Spleen (tissue), 11 donors: ENCODE results near the gene SUPT6H. TPM values are rescaled to one million over a fixed set of nuclear protein-coding genes. Genes with fewer than 3 reads are reported as not detected.

Experiments used
- DNase-seq: peaks from one replicate; pipeline ENCODE4 v3.0.0-alpha.2; 2020
- H3K27ac ChIP-seq, 8 donors: fragments of 200-600 bp; sonication (generic) in 7 of 8; 1 replicate in 4 of 8; 2 replicates in 4 of 8; pipeline versions ENCODE4 v1.5.0 to v1.8.0; 2016 to 2021; ENCODE audit warnings: inconsistent platforms in 4 of 8, mild to moderate bottlenecking in 4 of 8, moderate library complexity in 1 of 8
- H3K27me3 ChIP-seq, 7 donors: fragments of 200-600 bp; sonication (generic) in 6 of 7; replicated peaks in 1 of 7; 1 replicate in 4 of 7; 2 replicates in 3 of 7; pipeline versions ENCODE4 v1.5.0 to v1.8.0; 2016 to 2021; ENCODE audit warnings: inconsistent platforms in 3 of 7, mild to moderate bottlenecking in 1 of 7
- H3K36me3 ChIP-seq, 6 donors: fragments of 200-600 bp; sonication (generic) in 5 of 6; 1 replicate in 4 of 6; 2 replicates in 2 of 6; pipeline versions ENCODE4 v1.5.0 to v1.8.0; 2016 to 2021; ENCODE audit warnings: inconsistent platforms in 2 of 6
- H3K4me1 ChIP-seq, 6 donors: fragments of 200-600 bp; sonication (generic) in 5 of 6; 1 replicate in 3 of 6; 2 replicates in 3 of 6; pipeline versions ENCODE4 v1.5.0 to v1.8.0; 2016 to 2021; ENCODE audit warnings: inconsistent platforms in 3 of 6
- H3K4me3 ChIP-seq, 8 donors: fragments of 200-600 bp; sonication (generic) in 7 of 8; 1 replicate in 4 of 8; 2 replicates in 4 of 8; pipeline versions ENCODE4 v1.5.0 to v1.8.0; 2016 to 2021; ENCODE audit warnings: inconsistent platforms in 4 of 8, mild to moderate bottlenecking in 4 of 8, moderate library complexity in 2 of 8
- H3K9me3 ChIP-seq, 8 donors: fragments of 200-600 bp; sonication (generic) in 7 of 8; 1 replicate in 4 of 8; 2 replicates in 4 of 8; pipeline versions ENCODE4 v1.5.0 to v1.8.0; 2016 to 2021; ENCODE audit warnings: inconsistent platforms in 4 of 8
- POLR2A ChIP-seq, 3 donors: fragments of 450-650 bp; IDR thresholded peaks; one replicate each; pipeline ENCODE4 v1.5.1; 2017; ENCODE audit warnings: antibody characterized with exemption in 3 of 3, mild to moderate bottlenecking in 1 of 3
- POLR2AphosphoS5 ChIP-seq, 3 donors: sonication (generic); formaldehyde crosslinking; IDR thresholded peaks; one replicate each; pipeline ENCODE4 v1.5.1; 2017; ENCODE audit warnings: antibody characterized with exemption in 3 of 3
- WGBS, 5 donors: extraction: QIAGEN DNeasy Blood & Tissue Kit in 3 of 5; methylation state at CpG; one replicate each; pipeline versions ENCODE4 v1.1.5 to v1.1.7; 2013 to 2018; 5-methylcytosine and 5-hydroxymethylcytosine counted together
- intact Hi-C: fragments of 100-400 bp; cut with DNase I; formaldehyde crosslinking; loops from one replicate; pipeline ENCODE4 v1.15.0; 2023; ENCODE audit warnings: low total_unique reads
- polyA plus RNA-seq, 3 donors: library from polyadenylated mRNA; stranded (reverse); fragments of 200-250 nt; gene quantifications; one replicate each; pipeline ENCODE4 v1.2.1, GENCODE V29; 2013
- total RNA-seq, 7 donors: library from RNA; depleted of rRNA in 3 of 7; stranded (reverse); fragments of >200 nt in 3 of 7; fragmentation: NEBNext Ultra II Directional in 4 of 7; extraction: Animal tissue kit (Norgen Biotek cat#: 25700) in 4 of 7; gene quantifications; one replicate each; pipeline versions ENCODE4 v1.1.0 to v1.2.1, GENCODE V29; 2016 to 2021
- TF ChIP-seq, protein P1 (sequence below), 11 experiments: fragments of 200-600 bp in 7 of 11; fragments of 450-650 bp in 4 of 11; sonication (generic) in 4 of 11; IDR thresholded peaks in 8 of 11; conservative IDR thresholded peaks in 3 of 11; 1 replicate in 7 of 11; 2 replicates in 4 of 11; pipeline versions ENCODE4 v1.4.0 to v1.8.0; 2016 to 2021; ENCODE audit warnings: antibody characterized with exemption in 11 of 11, inconsistent platforms in 4 of 11, mild to moderate bottlenecking in 1 of 11
- donor health status: healthy with polysubstance abuse.
- donor health status: DM: no; HTN: no; CAD: no; lungs with moderate emphysema.
- donor health status: DM: no; HTN: no; CAD: no.
- donor health status: Bipolar disorder and iron deficiency.
- donor health status: healthy.
- donor health status: DM: no; HTN: no; CAD: no.
- donor health status: DM: yes; HTN: yes; CAD: no.

The SUPT6H gene
- total and polyA plus RNA-seq, 10 donors = 11.6 to 91.2 (median 71.9) TPM

DNA sequence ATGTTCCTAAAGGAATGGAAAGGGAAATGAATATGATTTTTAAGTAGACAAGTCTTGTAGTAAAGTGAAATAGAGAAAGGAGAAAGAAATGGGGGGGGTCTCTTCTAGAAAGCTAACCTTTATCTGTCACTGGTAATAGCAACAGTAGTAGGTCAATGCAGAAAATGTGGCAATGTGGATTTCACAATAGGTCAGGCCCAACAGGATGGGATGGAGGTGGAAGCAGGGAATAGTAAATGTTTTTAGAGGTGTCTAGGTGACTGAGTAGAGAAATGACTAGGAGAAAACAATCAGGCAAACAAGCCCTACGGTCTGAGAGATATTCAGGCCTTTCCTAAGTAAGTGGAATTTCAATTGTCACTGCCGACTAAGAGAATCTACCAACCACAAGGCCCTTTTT lies 42.0 kb upstream of the SUPT6H start:
- H3K4me3 ChIP-seq = no peak overlapping the region
- H3K27me3 ChIP-seq = no peaks in the 10 kb centered on the region
- DNase-seq = no peak
- no peak overlapping the region for H3K27ac ChIP-seq
- peaks cover 16 to 100% (median 98%) of the 10 kb centered on the region in 6 donors for H3K36me3 ChIP-seq
- H3K4me1 ChIP-seq = peaks cover 0 to 7% (median 0%) of the 10 kb centered on the region in 6 donors
- intact Hi-C loops = no loop called here
- TF ChIP-seq, protein P1, sequence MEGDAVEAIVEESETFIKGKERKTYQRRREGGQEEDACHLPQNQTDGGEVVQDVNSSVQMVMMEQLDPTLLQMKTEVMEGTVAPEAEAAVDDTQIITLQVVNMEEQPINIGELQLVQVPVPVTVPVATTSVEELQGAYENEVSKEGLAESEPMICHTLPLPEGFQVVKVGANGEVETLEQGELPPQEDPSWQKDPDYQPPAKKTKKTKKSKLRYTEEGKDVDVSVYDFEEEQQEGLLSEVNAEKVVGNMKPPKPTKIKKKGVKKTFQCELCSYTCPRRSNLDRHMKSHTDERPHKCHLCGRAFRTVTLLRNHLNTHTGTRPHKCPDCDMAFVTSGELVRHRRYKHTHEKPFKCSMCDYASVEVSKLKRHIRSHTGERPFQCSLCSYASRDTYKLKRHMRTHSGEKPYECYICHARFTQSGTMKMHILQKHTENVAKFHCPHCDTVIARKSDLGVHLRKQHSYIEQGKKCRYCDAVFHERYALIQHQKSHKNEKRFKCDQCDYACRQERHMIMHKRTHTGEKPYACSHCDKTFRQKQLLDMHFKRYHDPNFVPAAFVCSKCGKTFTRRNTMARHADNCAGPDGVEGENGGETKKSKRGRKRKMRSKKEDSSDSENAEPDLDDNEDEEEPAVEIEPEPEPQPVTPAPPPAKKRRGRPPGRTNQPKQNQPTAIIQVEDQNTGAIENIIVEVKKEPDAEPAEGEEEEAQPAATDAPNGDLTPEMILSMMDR (IDR thresholded peaks at IDR 0.05 in 8 of 11, conservative IDR thresholded peaks at IDR 0.05 in 3 of 11) = no peak
- no peak for TF ChIP-seq POLR2AphosphoS5 (IDR thresholded peaks at IDR 0.05)
- TF ChIP-seq POLR2A (IDR thresholded peaks at IDR 0.05) = no peak
- no peaks in the 10 kb centered on the region for H3K9me3 ChIP-seq
- 78 to 96% (median 93%) methylated on average over 2 of the region's 2 CpGs for WGBS, 5 donors

DNA sequence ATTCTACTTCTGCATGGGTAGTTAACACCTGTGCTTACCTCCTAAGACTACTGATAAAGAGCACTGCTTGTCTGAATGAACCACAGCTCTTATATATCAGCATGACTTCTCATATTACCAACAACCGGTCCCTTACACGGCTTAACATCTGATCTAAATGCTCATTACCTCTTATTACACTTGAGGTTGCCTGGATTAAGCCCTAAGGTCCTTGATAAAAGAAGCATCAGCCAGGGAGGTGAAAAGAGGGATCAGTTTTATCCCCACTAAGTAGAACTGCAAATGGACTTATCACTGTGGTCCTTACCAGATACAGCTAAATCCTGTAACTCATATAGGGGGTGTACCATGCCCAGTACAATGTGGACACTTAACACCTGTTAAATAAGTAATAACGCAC lies 39.8 kb upstream of the SUPT6H start:
- WGBS, 5 donors = 92 to 99% (median 96%) methylated on average over 3 of the region's 3 CpGs
- TF ChIP-seq, protein P1 (IDR thresholded peaks at IDR 0.05 in 8 of 11, conservative IDR thresholded peaks at IDR 0.05 in 3 of 11) = no peak
- Histone ChIP-seq H3K4me1 (no peaks in the 10 kb centered on the region), H3K9me3 (no peaks in the 10 kb centered on the region), H3K36me3 (peaks cover 11 to 100% (median 95%) of the 10 kb centered on the region in 6 donors), H3K27ac (no peak overlapping the region), H3K4me3 (no peak overlapping the region), H3K27me3 (no peaks in the 10 kb centered on the region)
- intact Hi-C loops = no loop called here
- no peak for DNase-seq

DNA sequence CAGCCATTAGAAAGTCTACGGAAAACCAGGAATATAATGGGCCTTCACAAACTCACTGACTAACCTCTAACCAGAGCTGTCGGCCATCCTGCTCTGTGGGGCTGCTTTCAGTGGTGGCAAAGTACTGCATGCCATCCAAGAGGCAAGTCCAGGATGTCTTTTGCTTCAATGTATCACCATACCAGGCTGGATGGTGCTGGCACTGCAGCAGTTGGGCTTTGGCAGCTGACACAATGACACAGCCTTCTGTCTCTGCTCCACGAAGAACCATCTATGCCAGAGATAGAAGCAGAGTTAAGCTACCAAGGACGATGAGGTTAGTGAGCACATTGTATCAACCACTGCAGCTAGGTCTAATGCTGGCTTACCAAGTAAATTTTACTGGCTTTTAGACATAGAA lies 38.3 kb upstream of the SUPT6H start:
- Histone ChIP-seq H3K27ac (no peak overlapping the region), H3K36me3 (peaks cover 10 to 100% (median 91%) of the 10 kb centered on the region in 6 donors), H3K4me1 (no peaks in the 10 kb centered on the region), H3K4me3 (no peak overlapping the region), H3K27me3 (no peaks in the 10 kb centered on the region), H3K9me3 (no peaks in the 10 kb centered on the region)
- intact Hi-C loops = no loop called here
- TF ChIP-seq, protein P1 (IDR thresholded peaks at IDR 0.05 in 8 of 11, conservative IDR thresholded peaks at IDR 0.05 in 3 of 11) = no peak
- TF ChIP-seq POLR2A (IDR thresholded peaks at IDR 0.05) (no peak), POLR2AphosphoS5 (IDR thresholded peaks at IDR 0.05) (no peak)
- WGBS, 5 donors = 82 to 97% (median 96%) methylated on average over 4 of the region's 4 CpGs
- DNase-seq = no peak

DNA sequence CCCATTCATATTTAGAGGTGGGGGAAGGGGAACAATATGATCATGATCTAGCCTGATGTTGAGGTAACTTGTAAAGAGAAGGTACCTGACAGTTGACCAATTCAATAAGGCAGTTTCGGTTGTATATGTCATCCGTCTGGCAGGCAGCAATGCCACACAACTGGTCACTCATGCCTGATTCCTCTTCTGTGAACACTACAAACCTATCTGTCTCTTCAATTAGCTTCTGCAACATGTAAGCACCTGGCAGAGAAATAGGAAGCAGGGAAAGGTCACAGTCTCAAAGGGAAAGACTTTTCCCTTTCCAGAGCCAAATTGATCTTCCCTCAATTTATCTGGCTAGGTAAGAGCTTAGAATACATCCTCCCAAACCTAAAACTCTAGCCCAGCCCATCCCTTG lies 37.9 kb upstream of the SUPT6H start:
- intact Hi-C loops = no loop called here
- H3K27ac ChIP-seq = no peak overlapping the region
- TF ChIP-seq POLR2A (IDR thresholded peaks at IDR 0.05) (no peak), POLR2AphosphoS5 (IDR thresholded peaks at IDR 0.05) (no peak)
- TF ChIP-seq, protein P1 (IDR thresholded peaks at IDR 0.05 in 8 of 11, conservative IDR thresholded peaks at IDR 0.05 in 3 of 11) = no peak

More for the DNA sequence above, 37.9 kb upstream of the SUPT6H start:
- Histone ChIP-seq H3K9me3 (no peaks in the 10 kb centered on the region), H3K36me3 (peaks cover 8 to 100% (median 89%) of the 10 kb centered on the region in 6 donors), H3K4me1 (no peaks in the 10 kb centered on the region), H3K4me3 (no peak overlapping the region), H3K27me3 (no peaks in the 10 kb centered on the region)
- DNase-seq = no peak
- 83 to 98% (median 86%) methylated on average over 2 of the region's 2 CpGs for WGBS, 5 donors
